ENCODE measurements around the gene ACTRT3. TPM values are rescaled to one million over a fixed set of nuclear protein-coding genes. Genes with fewer than 3 reads are reported as not detected.

Gene ACTRT3
- total and polyA plus RNA-seq, 4 donors: 1.3 to 2.3 (median 1.5) TPM

DNA sequence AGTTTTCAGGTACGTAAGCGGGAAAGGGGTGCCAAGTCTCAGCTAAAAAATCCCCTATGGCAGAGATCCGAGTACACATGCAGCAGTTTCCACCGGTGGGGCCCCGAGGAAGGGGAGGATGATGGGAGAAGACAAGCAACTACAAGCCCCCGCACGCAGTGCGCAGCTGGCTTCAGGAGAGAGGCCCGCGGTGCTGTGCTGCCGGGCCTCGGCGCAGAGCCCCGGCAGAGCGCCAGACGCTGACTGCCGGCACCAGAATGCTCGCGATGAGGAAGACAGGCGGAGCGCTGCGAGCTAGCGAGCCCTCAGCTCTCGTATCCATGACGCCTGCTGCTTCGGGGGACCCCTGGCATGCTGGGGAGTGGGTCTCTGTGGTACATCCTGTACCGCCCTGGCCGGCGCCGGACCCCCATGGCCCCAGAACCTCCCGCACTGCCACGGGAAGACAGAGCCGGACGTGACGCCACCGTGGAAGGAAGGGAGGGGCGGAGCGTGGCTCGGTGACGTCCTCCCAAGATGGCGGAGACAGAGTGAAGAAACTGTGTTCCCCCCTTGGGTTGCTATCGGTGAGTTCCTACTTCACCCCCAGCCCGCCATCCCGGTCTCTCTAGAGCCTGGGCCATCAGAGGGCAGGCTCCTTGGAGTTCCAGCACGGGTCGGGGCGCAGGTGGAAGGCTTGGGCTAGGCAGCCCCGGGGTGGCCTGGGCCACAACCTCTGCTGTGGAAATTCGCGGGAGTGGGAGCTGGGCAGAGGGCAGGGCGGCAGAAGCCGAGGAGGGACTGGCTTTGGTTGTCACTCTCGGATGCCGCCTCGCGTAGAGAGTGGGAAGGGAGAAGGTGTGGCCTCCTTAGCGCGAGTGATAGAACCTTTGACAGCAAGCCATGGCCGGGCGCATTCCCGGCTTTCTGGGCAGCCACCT, 3.8 kb upstream of the ACTRT3 start, which contains the start of gene MYNN:
TSS of gene MYNN (plus strand) at position 500 of the 920 bp plus-strand sequence. CDS start 900 bp downstream, outside the sequence.
- Histone ChIP-seq H3K9me3 (ENCODE audit: control insufficient read depth in 4 of 4, low read length in 3 of 4) (no peaks in the 10 kb centered on the region), H3K36me3 (ENCODE audit: control insufficient read depth in 4 of 4, insufficient read depth in 3 of 4, low read depth in 1 of 4, low read length in 3 of 4) (peaks cover 1 to 22% (median 11%) of the 10 kb centered on the region in 4 donors), H3K4me3 (ENCODE audit: low read depth in 1 of 3, low read length in 3 of 3) (peak within 1 kb of the TSS; percentile 68 to 99 (median 74)), H3K27ac (ENCODE audit: low read depth in 1 of 2, low read length in 2 of 2) (peak within 1 kb of the TSS; percentile 99 to 100), H3K4me1 (ENCODE audit: control insufficient read depth in 4 of 4, insufficient read depth in 4 of 4, low read length in 3 of 4) (peaks cover 0 to 37% (median 19%) of the 10 kb centered on the region in 4 donors), H3K9ac (ENCODE audit: low read depth in 1 of 2, low read length in 2 of 2) (peak within 1 kb of the TSS; percentile 79 to 94), H3K27me3 (ENCODE audit: control insufficient read depth in 4 of 4, insufficient read depth in 4 of 4, low read length in 3 of 4) (no peaks in the 10 kb centered on the region)
- DNase-seq (ENCODE audit: low spot score): peak; percentile 94
- under 1% methylated on average over 61 of the region's 61 CpGs for WGBS
- TF ChIP-seq HNF4G (IDR thresholded peaks at IDR 0.05) (no peak), FOXA1 (IDR thresholded peaks at IDR 0.05) (no peak), RXRA (IDR thresholded peaks at IDR 0.05) (peak; percentile 36 to 64), NR2F2 (IDR thresholded peaks at IDR 0.05) (peak; percentile 44), JUND (IDR thresholded peaks at IDR 0.05) (peak; percentile 53 to 65), SP1 (IDR thresholded peaks at IDR 0.05) (peak; percentile 44), MAX (IDR thresholded peaks at IDR 0.05) (peak; percentile 35), GABPA (IDR thresholded peaks at IDR 0.05 in 1 of 2, conservative IDR thresholded peaks at IDR 0.05 in 1 of 2) (peak; percentile 71 to 92), YY1 (IDR thresholded peaks at IDR 0.05) (peak; percentile 99), RAD21 (IDR thresholded peaks at IDR 0.05) (no peak), FOXA2 (IDR thresholded peaks at IDR 0.05) (no peak), EGR1 (IDR thresholded peaks at IDR 0.05; ENCODE audit: low read depth in 2 of 2) (peak; percentile 11 to 64), TAF1 (conservative IDR thresholded peaks at IDR 0.05) (peak; percentile 77), HNF4A (conservative IDR thresholded peaks at IDR 0.05) (peak in 1 of 2 donors; percentile 26)
- TF ChIP-seq, protein P1, sequence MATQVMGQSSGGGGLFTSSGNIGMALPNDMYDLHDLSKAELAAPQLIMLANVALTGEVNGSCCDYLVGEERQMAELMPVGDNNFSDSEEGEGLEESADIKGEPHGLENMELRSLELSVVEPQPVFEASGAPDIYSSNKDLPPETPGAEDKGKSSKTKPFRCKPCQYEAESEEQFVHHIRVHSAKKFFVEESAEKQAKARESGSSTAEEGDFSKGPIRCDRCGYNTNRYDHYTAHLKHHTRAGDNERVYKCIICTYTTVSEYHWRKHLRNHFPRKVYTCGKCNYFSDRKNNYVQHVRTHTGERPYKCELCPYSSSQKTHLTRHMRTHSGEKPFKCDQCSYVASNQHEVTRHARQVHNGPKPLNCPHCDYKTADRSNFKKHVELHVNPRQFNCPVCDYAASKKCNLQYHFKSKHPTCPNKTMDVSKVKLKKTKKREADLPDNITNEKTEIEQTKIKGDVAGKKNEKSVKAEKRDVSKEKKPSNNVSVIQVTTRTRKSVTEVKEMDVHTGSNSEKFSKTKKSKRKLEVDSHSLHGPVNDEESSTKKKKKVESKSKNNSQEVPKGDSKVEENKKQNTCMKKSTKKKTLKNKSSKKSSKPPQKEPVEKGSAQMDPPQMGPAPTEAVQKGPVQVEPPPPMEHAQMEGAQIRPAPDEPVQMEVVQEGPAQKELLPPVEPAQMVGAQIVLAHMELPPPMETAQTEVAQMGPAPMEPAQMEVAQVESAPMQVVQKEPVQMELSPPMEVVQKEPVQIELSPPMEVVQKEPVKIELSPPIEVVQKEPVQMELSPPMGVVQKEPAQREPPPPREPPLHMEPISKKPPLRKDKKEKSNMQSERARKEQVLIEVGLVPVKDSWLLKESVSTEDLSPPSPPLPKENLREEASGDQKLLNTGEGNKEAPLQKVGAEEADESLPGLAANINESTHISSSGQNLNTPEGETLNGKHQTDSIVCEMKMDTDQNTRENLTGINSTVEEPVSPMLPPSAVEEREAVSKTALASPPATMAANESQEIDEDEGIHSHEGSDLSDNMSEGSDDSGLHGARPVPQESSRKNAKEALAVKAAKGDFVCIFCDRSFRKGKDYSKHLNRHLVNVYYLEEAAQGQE (IDR thresholded peaks at IDR 0.05): peak; percentile 81
- TF ChIP-seq, protein P2, sequence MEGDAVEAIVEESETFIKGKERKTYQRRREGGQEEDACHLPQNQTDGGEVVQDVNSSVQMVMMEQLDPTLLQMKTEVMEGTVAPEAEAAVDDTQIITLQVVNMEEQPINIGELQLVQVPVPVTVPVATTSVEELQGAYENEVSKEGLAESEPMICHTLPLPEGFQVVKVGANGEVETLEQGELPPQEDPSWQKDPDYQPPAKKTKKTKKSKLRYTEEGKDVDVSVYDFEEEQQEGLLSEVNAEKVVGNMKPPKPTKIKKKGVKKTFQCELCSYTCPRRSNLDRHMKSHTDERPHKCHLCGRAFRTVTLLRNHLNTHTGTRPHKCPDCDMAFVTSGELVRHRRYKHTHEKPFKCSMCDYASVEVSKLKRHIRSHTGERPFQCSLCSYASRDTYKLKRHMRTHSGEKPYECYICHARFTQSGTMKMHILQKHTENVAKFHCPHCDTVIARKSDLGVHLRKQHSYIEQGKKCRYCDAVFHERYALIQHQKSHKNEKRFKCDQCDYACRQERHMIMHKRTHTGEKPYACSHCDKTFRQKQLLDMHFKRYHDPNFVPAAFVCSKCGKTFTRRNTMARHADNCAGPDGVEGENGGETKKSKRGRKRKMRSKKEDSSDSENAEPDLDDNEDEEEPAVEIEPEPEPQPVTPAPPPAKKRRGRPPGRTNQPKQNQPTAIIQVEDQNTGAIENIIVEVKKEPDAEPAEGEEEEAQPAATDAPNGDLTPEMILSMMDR (IDR thresholded peaks at IDR 0.05; ENCODE audit: low read depth, low read length, missing input control): peak; percentile 13
- TF ChIP-seq, protein P3, sequence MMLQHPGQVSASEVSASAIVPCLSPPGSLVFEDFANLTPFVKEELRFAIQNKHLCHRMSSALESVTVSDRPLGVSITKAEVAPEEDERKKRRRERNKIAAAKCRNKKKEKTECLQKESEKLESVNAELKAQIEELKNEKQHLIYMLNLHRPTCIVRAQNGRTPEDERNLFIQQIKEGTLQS (IDR thresholded peaks at IDR 0.05): peak; percentile 73
- TF ChIP-seq, protein P4, sequence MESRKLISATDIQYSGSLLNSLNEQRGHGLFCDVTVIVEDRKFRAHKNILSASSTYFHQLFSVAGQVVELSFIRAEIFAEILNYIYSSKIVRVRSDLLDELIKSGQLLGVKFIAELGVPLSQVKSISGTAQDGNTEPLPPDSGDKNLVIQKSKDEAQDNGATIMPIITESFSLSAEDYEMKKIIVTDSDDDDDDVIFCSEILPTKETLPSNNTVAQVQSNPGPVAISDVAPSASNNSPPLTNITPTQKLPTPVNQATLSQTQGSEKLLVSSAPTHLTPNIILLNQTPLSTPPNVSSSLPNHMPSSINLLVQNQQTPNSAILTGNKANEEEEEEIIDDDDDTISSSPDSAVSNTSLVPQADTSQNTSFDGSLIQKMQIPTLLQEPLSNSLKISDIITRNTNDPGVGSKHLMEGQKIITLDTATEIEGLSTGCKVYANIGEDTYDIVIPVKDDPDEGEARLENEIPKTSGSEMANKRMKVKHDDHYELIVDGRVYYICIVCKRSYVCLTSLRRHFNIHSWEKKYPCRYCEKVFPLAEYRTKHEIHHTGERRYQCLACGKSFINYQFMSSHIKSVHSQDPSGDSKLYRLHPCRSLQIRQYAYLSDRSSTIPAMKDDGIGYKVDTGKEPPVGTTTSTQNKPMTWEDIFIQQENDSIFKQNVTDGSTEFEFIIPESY (IDR thresholded peaks at IDR 0.05): peak; percentile 87
